NB4 (cell line): ENCODE measurements around the gene IGSF11.
"Not testable (repeated sequence)": the region's sequence is repeated elsewhere in the genome, so short reads cannot be mapped to it uniquely, and the experiment has no call there.

ENCODE experiments used
- DNase-seq: peaks from one replicate; pipeline ENCODE4 v3.0.0; 2010; ENCODE audit warnings: low read depth
- H3K4me3 ChIP-seq: one replicate; pipeline ENCODE4 v1.5.1; 2011; ENCODE audit warnings: mild to moderate bottlenecking, low read depth, low read length, moderate library complexity
- CTCF ChIP-seq: IDR thresholded peaks from one replicate; pipeline ENCODE4 v1.5.1; 2012; ENCODE audit warnings: low read depth, low read length
- MAX ChIP-seq: IDR thresholded peaks from 2 replicates; pipeline ENCODE4 v1.6.1; 2011; ENCODE audit warnings: low read depth, low read length
- MYC ChIP-seq: IDR thresholded peaks from 2 replicates; pipeline ENCODE4 v1.6.1; 2011; ENCODE audit warnings: low read depth, low read length
- POLR2A ChIP-seq: IDR thresholded peaks from 2 replicates; pipeline ENCODE4 v1.6.1; 2011; ENCODE audit warnings: mild to moderate bottlenecking; ENCODE audit not compliant: insufficient read length; ENCODE audit errors: extremely low read depth

IGSF11 gene, protein sequence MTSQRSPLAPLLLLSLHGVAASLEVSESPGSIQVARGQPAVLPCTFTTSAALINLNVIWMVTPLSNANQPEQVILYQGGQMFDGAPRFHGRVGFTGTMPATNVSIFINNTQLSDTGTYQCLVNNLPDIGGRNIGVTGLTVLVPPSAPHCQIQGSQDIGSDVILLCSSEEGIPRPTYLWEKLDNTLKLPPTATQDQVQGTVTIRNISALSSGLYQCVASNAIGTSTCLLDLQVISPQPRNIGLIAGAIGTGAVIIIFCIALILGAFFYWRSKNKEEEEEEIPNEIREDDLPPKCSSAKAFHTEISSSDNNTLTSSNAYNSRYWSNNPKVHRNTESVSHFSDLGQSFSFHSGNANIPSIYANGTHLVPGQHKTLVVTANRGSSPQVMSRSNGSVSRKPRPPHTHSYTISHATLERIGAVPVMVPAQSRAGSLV

DNA sequence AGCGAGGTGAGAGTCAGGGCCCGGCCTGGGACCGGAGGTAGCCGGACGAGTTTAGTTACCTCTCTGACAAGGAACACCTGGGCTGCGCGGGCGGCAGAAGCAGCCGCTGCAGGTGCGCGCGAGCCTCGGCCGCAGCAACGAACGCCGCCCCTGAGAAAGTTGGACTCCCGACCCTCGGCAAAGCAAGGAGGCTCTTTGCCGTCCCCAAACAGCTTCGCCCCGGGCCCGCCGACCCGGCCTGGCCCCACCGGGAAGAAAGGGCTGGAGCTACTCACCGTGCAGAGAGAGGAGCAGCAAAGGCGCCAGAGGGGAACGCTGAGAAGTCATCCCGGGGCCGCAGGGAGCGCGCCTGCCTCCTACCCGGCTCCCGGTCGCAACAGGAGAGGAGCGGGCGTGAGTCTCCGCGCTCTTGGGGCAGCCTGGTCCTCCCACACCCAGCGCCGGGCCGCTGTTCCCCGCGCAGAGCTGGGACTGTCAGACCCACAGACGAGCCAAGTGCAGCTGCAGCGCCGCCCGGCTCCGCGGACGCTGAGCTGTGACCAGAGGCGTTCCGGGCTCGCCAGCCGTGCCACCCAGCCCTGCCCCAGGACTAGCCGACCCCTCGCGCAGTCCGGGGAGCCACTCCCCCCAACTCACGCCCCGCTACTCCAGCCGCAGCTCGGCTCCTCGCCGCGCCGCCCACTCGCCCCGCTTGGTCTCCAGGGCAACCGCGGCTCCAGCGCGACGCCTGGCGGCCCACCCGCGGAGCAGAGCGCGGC, at the start of gene IGSF11:
TSS of gene IGSF11 (minus strand) at position 591 of the 758 bp plus-strand sequence. CDS start at position 327, 264 bp downstream.
- H3K4me3 ChIP-seq: no peak within 1 kb of the TSS
- peak; percentile 52 for DNase-seq
- no peak for TF ChIP-seq MAX
- no peak for TF ChIP-seq POLR2A
- no peak for TF ChIP-seq CTCF

- DNase-seq: no peak
- no peak overlapping the region for H3K4me3 ChIP-seq
- TF ChIP-seq POLR2A (no peak), MAX (no peak), MYC (no peak), CTCF (no peak)
Measured at GRCh38 chr3:119080364-119080763, 45.7 kb upstream of the IGSF11 start.

DNA sequence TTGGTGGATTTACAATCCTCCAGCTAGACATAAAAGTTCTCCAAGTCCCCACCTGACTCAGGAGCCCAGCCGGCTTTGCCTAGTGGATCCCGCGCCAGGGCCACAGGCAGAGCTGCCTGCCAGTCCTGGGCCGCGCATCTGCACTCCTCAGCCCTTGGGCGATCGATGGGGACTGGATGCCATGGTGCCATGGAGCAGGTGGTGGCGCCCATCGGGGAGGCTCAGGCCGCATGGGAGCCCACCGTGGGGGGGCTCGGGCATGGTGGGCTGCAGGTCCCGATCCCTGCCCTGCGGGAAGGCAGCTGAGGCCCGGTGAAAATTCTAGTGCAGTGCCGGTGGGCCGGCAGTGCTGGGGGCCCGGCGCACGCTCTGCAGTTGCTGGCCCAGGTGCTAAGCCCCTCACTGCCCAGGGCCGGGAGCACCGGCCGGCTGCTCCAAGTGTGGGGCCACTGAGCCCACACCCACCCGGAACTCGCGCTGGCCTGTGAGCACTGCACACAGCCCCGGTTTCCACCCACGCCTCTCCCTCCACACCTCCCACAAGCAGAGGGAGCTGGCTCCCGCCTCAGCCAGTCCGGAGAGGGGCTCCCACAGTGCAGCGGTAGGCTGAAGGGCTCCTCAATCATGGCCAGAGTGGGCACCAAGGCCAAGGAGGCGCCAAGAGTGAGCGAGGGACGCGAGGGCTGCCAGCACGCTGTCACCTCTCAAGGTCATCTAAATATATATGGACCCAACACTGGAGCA, 38.8 kb upstream of the IGSF11 start:
- H3K4me3 ChIP-seq: no peak overlapping the region
- TF ChIP-seq MAX (no peak), POLR2A (no peak), CTCF (no peak), MYC (no peak)
- DNase-seq: no peak

GRCh38 chr3:119072451-119072850, 37.8 kb upstream of the IGSF11 start:
- not testable (repeated sequence) for DNase-seq, H3K4me3 ChIP-seq

GRCh38 chr3:119069725-119070124, 35.1 kb upstream of the IGSF11 start:
- no peak overlapping the region for H3K4me3 ChIP-seq
- DNase-seq: no peak

More at GRCh38 chr3:119069725-119070124, 35.1 kb upstream of the IGSF11 start:
- no peak for TF ChIP-seq POLR2A
- no peak for TF ChIP-seq CTCF
- TF ChIP-seq MAX: no peak
- no peak for TF ChIP-seq MYC
